BJ (cell line): ENCODE data around the gene BRINP2. TPM values are rescaled to one million over a fixed set of nuclear protein-coding genes. Genes with fewer than 3 reads are reported as not detected.

Experiments used
- CTCF ChIA-PET: fragments of 350-600 bp; formaldehyde crosslinking; extraction: SDS; loops from one replicate; lab custom pipeline; 2021; ENCODE audit warnings: antibody characterized with exemption, inconsistent platforms; lab: Yijun Ruan, JAX
- POLR2A ChIA-PET: fragments of 300-600 bp; sonication (Branson Sonifier 250); formaldehyde crosslinking; extraction: SDS; loops from one replicate; lab custom pipeline; 2021; ENCODE audit warnings: antibody characterized with exemption; lab: Charles Lee
- DNase-seq: peaks from one replicate; pipeline ENCODE4 v3.0.0-alpha.2; 2011; ENCODE audit warnings: low read depth
- H3K27me3 ChIP-seq: 2 replicates; pipeline ENCODE4 v1.6.0; 2011; ENCODE audit warnings: low read length; ENCODE audit not compliant: control insufficient read depth, insufficient read depth
- H3K36me3 ChIP-seq: 2 replicates; pipeline ENCODE4 v1.5.1; 2011; ENCODE audit warnings: low read length; ENCODE audit not compliant: control insufficient read depth, insufficient read depth
- H3K4me3 ChIP-seq: 2 replicates; pipeline ENCODE4 v1.5.1; 2011; ENCODE audit warnings: low read depth, mild to moderate bottlenecking, control low read depth, low read length
- polyA plus RNA-seq: library from polyadenylated mRNA; depleted of rRNA; stranded (reverse); fragments of >200 nt; gene quantifications from 2 replicates; pipeline ENCODE4 v1.2.3, GENCODE V29; 2011
- TF ChIP-seq, protein P1 (sequence below): IDR thresholded peaks from 2 replicates; pipeline ENCODE4 v1.5.1; 2011; ENCODE audit warnings: low read depth, mild to moderate bottlenecking, control low read depth, inconsistent platforms, low read length, moderate library complexity; ENCODE audit not compliant: insufficient read depth

BRINP2 gene
- polyA plus RNA-seq, 1 experiment: 0.02 TPM

DNA sequence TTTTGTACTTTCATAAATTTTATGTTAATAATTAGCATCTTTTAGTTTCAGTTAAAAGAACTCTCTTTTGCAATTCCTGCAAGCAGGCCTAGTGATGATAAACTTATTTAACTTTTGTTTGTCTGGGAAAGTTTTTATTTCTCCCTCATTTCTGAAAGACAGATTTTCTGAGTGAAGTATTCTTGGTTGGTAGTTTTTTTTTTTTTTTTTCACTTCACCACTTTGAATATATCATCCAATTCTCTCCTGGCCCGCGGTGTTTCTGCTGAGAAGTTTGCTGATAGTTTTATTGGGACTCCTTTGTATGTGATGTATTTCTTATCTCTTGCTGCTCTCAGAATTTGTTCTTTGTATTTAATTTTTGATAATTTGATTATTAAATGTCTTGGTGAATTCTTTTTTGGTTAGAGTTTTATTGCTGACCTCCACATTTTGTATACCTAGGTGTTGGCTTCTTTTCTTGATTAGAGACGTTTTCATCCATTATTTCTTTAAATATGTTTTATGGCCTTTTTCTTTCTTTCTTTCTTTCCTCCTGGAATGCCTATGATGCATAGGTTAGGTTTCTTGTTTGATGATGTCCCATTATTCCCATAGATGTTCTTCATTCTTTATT, 45.9 kb downstream of the BRINP2 start:
- ChIA-PET CTCF (interaction anchor here (1.0 kb wide), 1 partner anchor 36 kb away, joined by 3 read pairs; no protein-coding TSS in a partner anchor), POLR2A (no interaction called here)
- Histone ChIP-seq H3K4me3 (no peak overlapping the region), H3K36me3 (no peaks in the 10 kb centered on the region), H3K27me3 (no peaks in the 10 kb centered on the region)
- no peak for DNase-seq
- TF ChIP-seq, protein P1, sequence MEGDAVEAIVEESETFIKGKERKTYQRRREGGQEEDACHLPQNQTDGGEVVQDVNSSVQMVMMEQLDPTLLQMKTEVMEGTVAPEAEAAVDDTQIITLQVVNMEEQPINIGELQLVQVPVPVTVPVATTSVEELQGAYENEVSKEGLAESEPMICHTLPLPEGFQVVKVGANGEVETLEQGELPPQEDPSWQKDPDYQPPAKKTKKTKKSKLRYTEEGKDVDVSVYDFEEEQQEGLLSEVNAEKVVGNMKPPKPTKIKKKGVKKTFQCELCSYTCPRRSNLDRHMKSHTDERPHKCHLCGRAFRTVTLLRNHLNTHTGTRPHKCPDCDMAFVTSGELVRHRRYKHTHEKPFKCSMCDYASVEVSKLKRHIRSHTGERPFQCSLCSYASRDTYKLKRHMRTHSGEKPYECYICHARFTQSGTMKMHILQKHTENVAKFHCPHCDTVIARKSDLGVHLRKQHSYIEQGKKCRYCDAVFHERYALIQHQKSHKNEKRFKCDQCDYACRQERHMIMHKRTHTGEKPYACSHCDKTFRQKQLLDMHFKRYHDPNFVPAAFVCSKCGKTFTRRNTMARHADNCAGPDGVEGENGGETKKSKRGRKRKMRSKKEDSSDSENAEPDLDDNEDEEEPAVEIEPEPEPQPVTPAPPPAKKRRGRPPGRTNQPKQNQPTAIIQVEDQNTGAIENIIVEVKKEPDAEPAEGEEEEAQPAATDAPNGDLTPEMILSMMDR: no peak

DNA sequence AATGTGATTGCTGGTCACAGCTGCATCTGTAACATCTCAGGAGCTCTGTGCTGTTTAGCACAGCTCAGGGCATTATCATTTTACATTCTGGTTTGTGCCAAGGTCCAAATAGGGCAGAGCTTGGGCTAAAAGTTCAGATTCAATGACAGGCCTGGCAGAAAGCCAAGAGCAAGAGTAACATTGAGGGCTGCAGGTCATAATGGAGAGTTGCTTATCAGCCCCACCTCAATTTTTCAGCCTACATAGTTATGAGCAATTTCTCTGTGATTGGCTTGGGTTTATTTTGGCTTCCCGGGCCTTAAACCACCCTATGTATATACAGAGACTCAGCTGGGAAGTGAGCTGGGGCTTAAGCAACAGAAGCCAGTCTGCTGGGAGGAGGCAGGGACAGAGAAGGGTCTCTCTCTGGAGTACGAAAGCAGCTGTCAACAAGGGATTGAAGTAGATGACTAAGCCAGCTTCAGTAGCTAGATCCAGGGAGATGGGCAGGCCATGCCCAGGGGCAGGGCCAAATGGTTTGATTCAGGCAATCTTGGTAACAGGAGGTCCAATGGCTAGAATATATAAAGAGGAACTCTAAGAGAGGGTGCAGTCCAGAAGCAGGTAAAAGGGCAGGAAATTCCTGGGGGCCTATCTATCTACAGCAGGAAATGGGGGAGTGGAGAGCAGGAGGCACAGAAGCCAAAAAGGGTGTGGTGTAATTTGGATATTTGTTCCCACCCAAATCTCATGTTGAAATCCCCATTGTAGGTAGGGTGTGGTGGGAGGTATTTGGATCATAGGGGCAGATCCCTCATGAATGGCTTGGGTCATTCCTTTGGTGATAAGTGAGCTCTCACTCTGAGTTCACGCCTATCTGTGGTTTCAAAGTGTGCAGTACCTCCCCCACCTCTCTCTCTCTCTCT, 49.0 kb downstream of the BRINP2 start:
- no peak for DNase-seq
- ChIA-PET POLR2A (no interaction called here), CTCF (no interaction called here)
- Histone ChIP-seq H3K27me3 (peaks cover 4% of the 10 kb centered on the region; the same call in 1 of the 2 replicates), H3K36me3 (no peaks in the 10 kb centered on the region), H3K4me3 (no peak overlapping the region)
- TF ChIP-seq, protein P1: no peak

DNA sequence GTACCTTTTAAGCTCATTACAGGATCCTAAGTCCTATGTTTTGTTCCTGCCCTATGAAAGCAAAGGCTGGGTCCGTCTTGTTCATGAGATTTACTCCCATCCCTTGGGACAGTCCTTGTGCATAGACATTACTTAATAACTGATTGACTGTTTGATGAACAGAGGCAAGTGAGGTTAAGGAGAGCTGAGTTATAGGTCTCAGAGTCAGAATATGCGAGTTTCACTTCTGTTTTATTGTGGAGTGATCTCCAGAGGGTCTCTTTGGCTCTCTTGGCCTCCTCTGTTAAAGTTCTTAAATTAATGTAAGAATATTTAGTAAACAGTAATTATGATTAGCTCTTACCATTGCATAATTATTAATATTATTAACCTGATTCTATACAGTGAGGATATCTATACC, 52.6 kb downstream of the BRINP2 start:
- no peak overlapping the region for H3K4me3 ChIP-seq
- ChIA-PET POLR2A (no interaction called here), CTCF (interaction anchor here (1.5 kb wide), 1 partner anchor 33 kb away, joined by 4 read pairs; no protein-coding TSS in a partner anchor)
- TF ChIP-seq, protein P1: no peak
- peaks cover 4% of the 10 kb centered on the region; the same call in 1 of the 2 replicates for H3K27me3 ChIP-seq
- no peak for DNase-seq
- H3K36me3 ChIP-seq: no peaks in the 10 kb centered on the region

DNA sequence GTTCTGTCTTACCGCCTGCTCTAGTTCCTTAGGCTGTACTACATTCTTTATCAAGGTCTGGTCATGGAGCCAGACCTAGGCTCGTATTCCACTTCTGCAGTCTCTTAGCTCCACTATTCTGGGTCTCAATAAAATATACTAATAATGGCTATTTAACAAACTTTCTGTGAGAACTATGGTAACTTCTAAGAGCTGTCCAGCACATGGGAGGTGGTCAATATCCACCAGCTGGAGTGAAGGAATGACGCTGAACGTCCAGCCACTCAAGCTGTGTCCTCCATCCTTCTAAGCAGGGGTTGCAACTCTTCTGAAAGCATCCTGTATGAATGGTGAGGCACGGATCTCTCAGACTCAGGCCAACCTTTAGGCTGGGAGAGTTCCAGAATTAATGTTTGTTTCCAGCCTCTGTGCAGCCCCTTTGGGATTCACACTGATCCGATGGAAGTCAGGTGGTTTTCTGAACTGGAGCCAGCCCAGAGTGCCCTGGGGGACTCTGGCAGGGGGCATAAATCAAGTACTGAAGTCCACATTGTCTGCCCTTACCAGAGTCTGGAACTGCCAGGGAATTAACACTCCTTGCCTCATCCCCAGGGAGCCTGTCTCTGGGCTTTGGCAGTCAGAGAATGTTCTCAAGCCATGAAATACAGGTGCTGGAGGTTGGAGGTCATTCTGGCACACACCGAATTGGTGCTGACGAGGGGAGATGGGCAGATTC, 57.4 kb downstream of the BRINP2 start:
- Histone ChIP-seq H3K4me3 (no peak overlapping the region), H3K36me3 (no peaks in the 10 kb centered on the region), H3K27me3 (no peaks in the 10 kb centered on the region; the same call in 1 of the 2 replicates)
- no peak for DNase-seq
- TF ChIP-seq, protein P1: no peak
- ChIA-PET POLR2A (no interaction called here), CTCF (interaction anchor here (1.1 kb wide), 1 partner anchor 46 kb away, joined by 3 read pairs; no protein-coding TSS in a partner anchor)
